SK-N-SH treated with all-trans-retinoic acid at 6 μM for 48 hours (cell line): ENCODE measurements around the gene UROC1.

Experiments
- ATAC-seq: fragments of 200-7000 bp; cut with Tn5 transposase; 3 replicates; pipeline ENCODE4 v1.9.1; 2020; ENCODE audit warnings: mild to moderate bottlenecking, moderate library complexity
- ARNTL ChIP-seq: fragments of 450-650 bp; formaldehyde crosslinking; IDR thresholded peaks from 2 replicates; pipeline ENCODE4 v1.5.0; 2020; ENCODE audit warnings: low read depth, mild to moderate bottlenecking, moderate library complexity, borderline replicate concordance
- BACH2 ChIP-seq: fragments of 250-450 bp; sonication (Bioruptor Pico); IDR thresholded peaks from 2 replicates; pipeline ENCODE4 v1.9.0; 2021; ENCODE audit warnings: mild to moderate bottlenecking, borderline replicate concordance
- CREB5 ChIP-seq: fragments of 250-450 bp; sonication (Bioruptor Pico); IDR thresholded peaks from 2 replicates; pipeline ENCODE4 v1.5.1; 2020; ENCODE audit warnings: low read depth, mild to moderate bottlenecking, moderate library complexity
- CSDC2 ChIP-seq: fragments of 250-450 bp; sonication (Bioruptor Pico); IDR thresholded peaks from 2 replicates; pipeline ENCODE4 v1.5.0; 2020; ENCODE audit warnings: mild to moderate bottlenecking, moderate library complexity
- CSRNP3 ChIP-seq: fragments of 250-450 bp; sonication (Bioruptor Pico); IDR thresholded peaks from 2 replicates; pipeline ENCODE4 v1.5.1; 2021; ENCODE audit warnings: mild to moderate bottlenecking, moderate library complexity
- ESRRG ChIP-seq: fragments of 250-450 bp; sonication (Bioruptor Pico); IDR thresholded peaks from 2 replicates; pipeline ENCODE4 v1.6.1; 2021; ENCODE audit warnings: mild to moderate bottlenecking
- GLIS3 ChIP-seq: fragments of 250-450 bp; sonication (Bioruptor Pico); IDR thresholded peaks from 2 replicates; pipeline ENCODE4 v1.5.0; 2020; ENCODE audit warnings: mild to moderate bottlenecking, moderate library complexity
- ISL1 ChIP-seq: fragments of 250-450 bp; sonication (Bioruptor Pico); IDR thresholded peaks from 2 replicates; pipeline ENCODE4 v2.1.2; 2022; ENCODE audit warnings: mild to moderate bottlenecking, moderate library complexity
- OSR1 ChIP-seq: fragments of 250-450 bp; sonication (Bioruptor Pico); IDR thresholded peaks from 2 replicates; pipeline ENCODE4 v1.8.0; 2022; ENCODE audit warnings: moderate library complexity, mild to moderate bottlenecking, inconsistent platforms
- PATZ1 ChIP-seq: fragments of 250-450 bp; sonication (Bioruptor Pico); IDR thresholded peaks from 2 replicates; pipeline ENCODE4 v1.8.0; 2020; ENCODE audit warnings: mild to moderate bottlenecking, moderate library complexity, borderline replicate concordance
- POU6F1 ChIP-seq: fragments of 250-450 bp; sonication (Bioruptor Pico); IDR thresholded peaks from 2 replicates; pipeline ENCODE4 v1.8.0; 2021; ENCODE audit warnings: low read depth, mild to moderate bottlenecking, moderate library complexity, borderline replicate concordance
- PPARA ChIP-seq: fragments of 250-450 bp; sonication (Bioruptor Pico); IDR thresholded peaks from 2 replicates; pipeline ENCODE4 v1.5.0; 2020; ENCODE audit warnings: mild to moderate bottlenecking, borderline replicate concordance
- RARB ChIP-seq: fragments of 250-450 bp; sonication (Bioruptor Pico); IDR thresholded peaks from 2 replicates; pipeline ENCODE4 v1.8.0; 2021; ENCODE audit warnings: mild to moderate bottlenecking, moderate library complexity
- SNAI2 ChIP-seq: fragments of 250-450 bp; sonication (Bioruptor Pico); IDR thresholded peaks from 2 replicates; pipeline ENCODE4 v1.5.0; 2020; ENCODE audit warnings: mild to moderate bottlenecking, moderate library complexity
- TCF4 ChIP-seq: fragments of 250-450 bp; sonication (Bioruptor Pico); IDR thresholded peaks from 2 replicates; pipeline ENCODE4 v1.8.0; 2021; ENCODE audit warnings: mild to moderate bottlenecking, moderate library complexity, borderline replicate concordance
- TSHZ2 ChIP-seq: fragments of 250-450 bp; sonication (Bioruptor Pico); IDR thresholded peaks from 2 replicates; pipeline ENCODE4 v1.5.0; 2020; ENCODE audit warnings: mild to moderate bottlenecking, moderate library complexity
- ZC3H10 ChIP-seq: fragments of 250-450 bp; sonication (Bioruptor Pico); IDR thresholded peaks from 2 replicates; pipeline ENCODE4 v1.5.1; 2021; ENCODE audit warnings: mild to moderate bottlenecking, moderate library complexity
- ZFP3 ChIP-seq: fragments of 250-450 bp; sonication (Bioruptor Pico); IDR thresholded peaks from 2 replicates; pipeline ENCODE4 v1.5.0; 2020; ENCODE audit warnings: mild to moderate bottlenecking, moderate library complexity
- ZFP30 ChIP-seq: fragments of 450-650 bp; formaldehyde crosslinking; IDR thresholded peaks from 2 replicates; pipeline ENCODE4 v1.5.0; 2022; ENCODE audit warnings: mild to moderate bottlenecking, moderate library complexity
- ZNF565 ChIP-seq: fragments of 450-650 bp; formaldehyde crosslinking; conservative IDR thresholded peaks from 2 replicates; pipeline ENCODE4 v1.5.0; 2020; ENCODE audit warnings: low read depth, mild to moderate bottlenecking, moderate library complexity
- ZNF70 ChIP-seq: fragments of 450-650 bp; formaldehyde crosslinking; IDR thresholded peaks from 2 replicates; pipeline ENCODE4 v1.5.0; 2020; ENCODE audit warnings: mild to moderate bottlenecking, moderate library complexity
- ZNF8 ChIP-seq: fragments of 450-650 bp; formaldehyde crosslinking; IDR thresholded peaks from 2 replicates; pipeline ENCODE4 v1.5.0; 2020; ENCODE audit warnings: mild to moderate bottlenecking, moderate library complexity

The UROC1 gene

GRCh38 chr3:126501054-126501453 lies 16.5 kb downstream of the UROC1 start:
- TF ChIP-seq PPARA: no peak
- TF ChIP-seq ZNF70 (CRISPR knock-in tag): no peak
- TF ChIP-seq TSHZ2 (CRISPR knock-in tag): no peak
- TF ChIP-seq PATZ1 (CRISPR knock-in tag): no peak
- no peak for TF ChIP-seq ESRRG
- TF ChIP-seq CREB5 (CRISPR knock-in tag): no peak
- no peak for TF ChIP-seq ZFP3 (CRISPR knock-in tag)
- TF ChIP-seq SNAI2 (CRISPR knock-in tag): no peak
- no peak for ATAC-seq

GRCh38 chr3:126500016-126500415 lies 17.6 kb downstream of the UROC1 start:
- ATAC-seq: no peak
- TF ChIP-seq POU6F1 (CRISPR knock-in tag): no peak

- no peak for ATAC-seq
- TF ChIP-seq TCF4 (no peak), RARB (CRISPR knock-in tag) (no peak), ZNF70 (CRISPR knock-in tag) (no peak), ARNTL (no peak), BACH2 (CRISPR knock-in tag) (no peak), ZFP30 (no peak), GLIS3 (CRISPR knock-in tag) (no peak), CREB5 (CRISPR knock-in tag) (no peak), ZNF8 (no peak), ISL1 (CRISPR knock-in tag) (no peak), OSR1 (no peak), CSDC2 (CRISPR knock-in tag) (no peak), ZC3H10 (no peak), CSRNP3 (no peak), TSHZ2 (CRISPR knock-in tag) (no peak), ZFP3 (CRISPR knock-in tag) (no peak), POU6F1 (CRISPR knock-in tag) (no peak), SNAI2 (CRISPR knock-in tag) (no peak), ZNF565 (no peak)
These were observed 18.2 kb downstream of the UROC1 start for GRCh38 chr3:126499401-126499800.
